C4-2B (cell line): ENCODE results near the gene TLE2.

Experiments used
- H3K27ac ChIP-seq: fragments of 450-650 bp; 2 replicates; pipeline ENCODE4 v1.5.1; 2017
- ZFX ChIP-seq: fragments of 450-650 bp; IDR thresholded peaks from 2 replicates; pipeline ENCODE4 v1.6.1; 2017
- TF ChIP-seq, protein P1 (sequence below): fragments of 450-650 bp; conservative IDR thresholded peaks from 2 replicates; pipeline ENCODE4 v1.5.1; 2017; ENCODE audit warnings: mild to moderate bottlenecking

Gene TLE2

DNA sequence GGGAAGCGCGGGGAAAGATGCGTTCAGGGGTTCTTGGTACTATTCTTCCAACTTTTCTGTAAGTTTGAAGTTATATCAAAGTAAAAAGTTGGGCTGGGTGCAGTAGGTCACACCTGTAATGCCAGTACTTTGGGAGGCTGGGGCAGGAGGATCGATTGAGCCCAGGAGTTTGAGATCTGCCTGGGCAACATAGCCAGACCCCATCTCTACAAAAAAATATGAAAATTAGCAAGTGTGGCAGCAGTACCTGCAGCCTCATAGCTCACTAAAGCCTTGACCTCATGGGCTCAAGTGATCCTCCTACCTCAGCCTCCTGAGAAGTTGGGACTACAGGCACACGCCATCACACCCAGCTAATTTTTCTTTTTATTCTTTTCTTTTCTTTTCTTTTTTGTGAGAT lies 71.9 kb downstream of the TLE2 start:
- no peak overlapping the region for H3K27ac ChIP-seq

GRCh38 chr19:2952953-2953481 lies 76.1 kb downstream of the TLE2 start:
- no peak for TF ChIP-seq ZFX
- TF ChIP-seq, protein P1, sequence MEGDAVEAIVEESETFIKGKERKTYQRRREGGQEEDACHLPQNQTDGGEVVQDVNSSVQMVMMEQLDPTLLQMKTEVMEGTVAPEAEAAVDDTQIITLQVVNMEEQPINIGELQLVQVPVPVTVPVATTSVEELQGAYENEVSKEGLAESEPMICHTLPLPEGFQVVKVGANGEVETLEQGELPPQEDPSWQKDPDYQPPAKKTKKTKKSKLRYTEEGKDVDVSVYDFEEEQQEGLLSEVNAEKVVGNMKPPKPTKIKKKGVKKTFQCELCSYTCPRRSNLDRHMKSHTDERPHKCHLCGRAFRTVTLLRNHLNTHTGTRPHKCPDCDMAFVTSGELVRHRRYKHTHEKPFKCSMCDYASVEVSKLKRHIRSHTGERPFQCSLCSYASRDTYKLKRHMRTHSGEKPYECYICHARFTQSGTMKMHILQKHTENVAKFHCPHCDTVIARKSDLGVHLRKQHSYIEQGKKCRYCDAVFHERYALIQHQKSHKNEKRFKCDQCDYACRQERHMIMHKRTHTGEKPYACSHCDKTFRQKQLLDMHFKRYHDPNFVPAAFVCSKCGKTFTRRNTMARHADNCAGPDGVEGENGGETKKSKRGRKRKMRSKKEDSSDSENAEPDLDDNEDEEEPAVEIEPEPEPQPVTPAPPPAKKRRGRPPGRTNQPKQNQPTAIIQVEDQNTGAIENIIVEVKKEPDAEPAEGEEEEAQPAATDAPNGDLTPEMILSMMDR, result peak; percentile 44
- peak overlapping the region; percentile 96 for H3K27ac ChIP-seq

More for the DNA sequence above, 71.9 kb downstream of the TLE2 start:
- no peak for TF ChIP-seq ZFX
- TF ChIP-seq, protein P1, result no peak

GRCh38 chr19:2950286-2951124 lies 78.6 kb downstream of the TLE2 start:
- H3K27ac ChIP-seq, result peak overlapping the region; percentile 91
- no peak; the same call in 1 of the 2 replicates for TF ChIP-seq ZFX
- TF ChIP-seq, protein P1, result no peak

DNA sequence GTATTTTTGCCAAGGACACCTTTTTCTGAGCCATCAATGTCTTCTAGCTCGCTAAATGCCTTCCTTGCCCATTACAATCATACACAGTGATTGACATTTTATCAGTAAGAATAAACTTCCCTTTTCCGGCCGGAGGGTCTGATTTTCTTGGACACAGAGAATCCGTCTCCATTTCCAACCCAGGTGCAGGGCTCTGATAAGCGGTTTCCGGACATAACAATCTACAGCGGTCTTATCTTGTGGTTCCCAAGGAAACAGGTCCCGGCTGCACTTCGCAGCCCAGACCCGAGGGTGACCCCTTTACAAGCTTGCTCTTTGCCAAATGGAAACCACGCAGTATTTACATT lies 79.2 kb downstream of the TLE2 start:
- TF ChIP-seq, protein P1, result no peak
- TF ChIP-seq ZFX, result no peak
- peak overlapping the region; percentile 91 for H3K27ac ChIP-seq
